NB4 (cell line): ENCODE results near the gene NEMP2.

Experiments
- CTCF ChIP-seq: IDR thresholded peaks from one replicate; pipeline ENCODE4 v1.5.1; 2012; ENCODE audit warnings: low read depth, low read length
- POLR2A ChIP-seq: IDR thresholded peaks from 2 replicates; pipeline ENCODE4 v1.6.1; 2011; ENCODE audit warnings: mild to moderate bottlenecking; ENCODE audit not compliant: insufficient read length; ENCODE audit errors: extremely low read depth
- TF ChIP-seq, protein P1 (sequence below): IDR thresholded peaks from 2 replicates; pipeline ENCODE4 v1.6.1; 2011; ENCODE audit warnings: low read depth, low read length

- no peak for TF ChIP-seq CTCF
- no peak for TF ChIP-seq POLR2A
- TF ChIP-seq, protein P1, sequence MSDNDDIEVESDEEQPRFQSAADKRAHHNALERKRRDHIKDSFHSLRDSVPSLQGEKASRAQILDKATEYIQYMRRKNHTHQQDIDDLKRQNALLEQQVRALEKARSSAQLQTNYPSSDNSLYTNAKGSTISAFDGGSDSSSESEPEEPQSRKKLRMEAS = no peak
Observed at GRCh38 chr2:190486037-190486623, 48.4 kb downstream of the NEMP2 start.
